ENCODE measurements around the gene FADS2.

FADS2 gene

GRCh38 chr11:61795876-61796526 is 32.1 kb upstream of the FADS2 start:
- DNase-seq, result no peak

- DNase-seq, result peak; percentile 72
Observed at GRCh38 chr11:61797263-61797944, 30.7 kb upstream of the FADS2 start.

GRCh38 chr11:61799665-61800284 is 28.3 kb upstream of the FADS2 start:
- no peak for DNase-seq

GRCh38 chr11:61800331-61801281 is 27.5 kb upstream of the FADS2 start:
- no peak for DNase-seq

GRCh38 chr11:61802605-61803004 is 25.5 kb upstream of the FADS2 start:
- DNase-seq, result no peak

- no peak for DNase-seq
Observed at GRCh38 chr11:61803889-61804647, 24.0 kb upstream of the FADS2 start.

- no peak for DNase-seq
Observed at GRCh38 chr11:61805146-61805545, 23.0 kb upstream of the FADS2 start.

GRCh38 chr11:61806785-61807184 is 21.3 kb upstream of the FADS2 start:
- no peak for DNase-seq

GRCh38 chr11:61810671-61811175 is 17.4 kb upstream of the FADS2 start:
- no peak for DNase-seq

- no peak for DNase-seq
Observed at GRCh38 chr11:61811831-61812230, 16.3 kb upstream of the FADS2 start.

GRCh38 chr11:61812736-61813411 is 15.2 kb upstream of the FADS2 start:
- no peak for DNase-seq

GRCh38 chr11:61814247-61814957 is 13.7 kb upstream of the FADS2 start:
- DNase-seq, result no peak

- peak; percentile 6 for DNase-seq
Observed at GRCh38 chr11:61814958-61815789, 12.9 kb upstream of the FADS2 start.

GRCh38 chr11:61815790-61816735 is 12.0 kb upstream of the FADS2 start:
- peak; percentile 44 for DNase-seq

GRCh38 chr11:61816736-61817455 is 11.2 kb upstream of the FADS2 start, which contains the start of gene FADS1:
TSS of gene FADS1 (minus strand) at chr11:61817003. CDS start at chr11:61816929, 74 bp downstream.
- peak; percentile 58 for DNase-seq

- no peak for DNase-seq
Observed at GRCh38 chr11:61817471-61818202, 10.5 kb upstream of the FADS2 start.

GRCh38 chr11:61820174-61820573 is 7.9 kb upstream of the FADS2 start:
- DNase-seq, result no peak
